Activated CD4-positive, alpha-beta T cell treated with anti-CD3 and anti-CD28 coated beads, Interleukin-2, amount 50 U/mL, for 24 hours (primary cell): ENCODE data around the gene FAM89A.
"Not testable (repeated sequence)": the region's sequence is repeated elsewhere in the genome, so short reads cannot be mapped to it uniquely, and the experiment has no call there.

Experiments used
- DNase-seq, 2 donors: peaks; one replicate each; pipeline ENCODE4 v3.0.0-alpha.2; 2020; ENCODE audit warnings: low read depth in 1 of 2, low spot score in 1 of 2

FAM89A gene

GRCh38 chr1:230994860-230995259, 45.2 kb downstream of the FAM89A start:
- no peak for DNase-seq

- no peak for DNase-seq
Measured at GRCh38 chr1:230992100-230992774, 47.8 kb downstream of the FAM89A start.

GRCh38 chr1:230987448-230987847, 52.6 kb downstream of the FAM89A start:
- DNase-seq: no peak

GRCh38 chr1:230986976-230987375, 53.1 kb downstream of the FAM89A start:
- DNase-seq: no peak

GRCh38 chr1:230985711-230986110, 54.3 kb downstream of the FAM89A start:
- DNase-seq: no peak

GRCh38 chr1:230984622-230985515, 55.2 kb downstream of the FAM89A start:
- not testable (repeated sequence) for DNase-seq

- DNase-seq: no peak
Measured at GRCh38 chr1:230983811-230984210, 56.2 kb downstream of the FAM89A start.

- DNase-seq: no peak
Measured at GRCh38 chr1:230982696-230983095, 57.4 kb downstream of the FAM89A start.

- DNase-seq: no peak
Measured at GRCh38 chr1:230979952-230980351, 60.1 kb downstream of the FAM89A start.

GRCh38 chr1:230979389-230979716, 60.7 kb downstream of the FAM89A start:
- DNase-seq: no peak

- peak; percentile 84 to 97 for DNase-seq
Measured at GRCh38 chr1:230978491-230979388, 61.3 kb downstream of the FAM89A start, which contains the start of the genes ARV1 and TTC13. Gene ARV1 (plus strand): TSS chr1:230979094. CDS start chr1:230979106, 12 bp downstream. Gene TTC13 (minus strand): TSS chr1:230978861. CDS start chr1:230978830, 31 bp downstream.

- peak; percentile 19 to 20 for DNase-seq
Measured at GRCh38 chr1:230977761-230978490, 62.1 kb downstream of the FAM89A start.

GRCh38 chr1:230976825-230977747, 63.0 kb downstream of the FAM89A start:
- no peak for DNase-seq

- no peak for DNase-seq
Measured at GRCh38 chr1:230976360-230976759, 63.7 kb downstream of the FAM89A start.

- no peak for DNase-seq
Measured at GRCh38 chr1:230975636-230976035, 64.4 kb downstream of the FAM89A start.

- DNase-seq: peak in 1 of 2 donors; percentile 32
Measured at GRCh38 chr1:230972855-230973271, 67.2 kb downstream of the FAM89A start.

GRCh38 chr1:230971771-230972170, 68.3 kb downstream of the FAM89A start:
- DNase-seq: no peak

GRCh38 chr1:230970432-230970831, 69.6 kb downstream of the FAM89A start:
- no peak for DNase-seq
